Fibroblast of the aortic adventitia (primary cell): ENCODE data around the gene BRD9. TPM values are rescaled to one million over a fixed set of nuclear protein-coding genes. Genes with fewer than 3 reads are reported as not detected.

ENCODE experiments used
- DNase-seq: peaks from one replicate; pipeline ENCODE4 v3.0.0-alpha.2; 2010; ENCODE audit warnings: low read depth
- H3K4me3 ChIP-seq: 2 replicates; pipeline ENCODE4 v1.5.1; 2011; ENCODE audit warnings: low read depth, mild to moderate bottlenecking, control low read depth, low read length, moderate library complexity
- total RNA-seq: library from RNA; depleted of rRNA; stranded (reverse); fragments of >200 nt; gene quantifications from 2 replicates; pipeline ENCODE4 v1.2.3, GENCODE V29; 2012; ENCODE audit warnings: low replicate concordance
- TF ChIP-seq, protein P1 (sequence below): IDR thresholded peaks from 2 replicates; pipeline ENCODE4 v1.5.1; 2011; ENCODE audit warnings: mild to moderate bottlenecking, low read length, control low read depth, inconsistent platforms; ENCODE audit not compliant: insufficient read depth

Gene BRD9
- total RNA-seq, 1 donor, result 26.8 TPM

- TF ChIP-seq, protein P1, sequence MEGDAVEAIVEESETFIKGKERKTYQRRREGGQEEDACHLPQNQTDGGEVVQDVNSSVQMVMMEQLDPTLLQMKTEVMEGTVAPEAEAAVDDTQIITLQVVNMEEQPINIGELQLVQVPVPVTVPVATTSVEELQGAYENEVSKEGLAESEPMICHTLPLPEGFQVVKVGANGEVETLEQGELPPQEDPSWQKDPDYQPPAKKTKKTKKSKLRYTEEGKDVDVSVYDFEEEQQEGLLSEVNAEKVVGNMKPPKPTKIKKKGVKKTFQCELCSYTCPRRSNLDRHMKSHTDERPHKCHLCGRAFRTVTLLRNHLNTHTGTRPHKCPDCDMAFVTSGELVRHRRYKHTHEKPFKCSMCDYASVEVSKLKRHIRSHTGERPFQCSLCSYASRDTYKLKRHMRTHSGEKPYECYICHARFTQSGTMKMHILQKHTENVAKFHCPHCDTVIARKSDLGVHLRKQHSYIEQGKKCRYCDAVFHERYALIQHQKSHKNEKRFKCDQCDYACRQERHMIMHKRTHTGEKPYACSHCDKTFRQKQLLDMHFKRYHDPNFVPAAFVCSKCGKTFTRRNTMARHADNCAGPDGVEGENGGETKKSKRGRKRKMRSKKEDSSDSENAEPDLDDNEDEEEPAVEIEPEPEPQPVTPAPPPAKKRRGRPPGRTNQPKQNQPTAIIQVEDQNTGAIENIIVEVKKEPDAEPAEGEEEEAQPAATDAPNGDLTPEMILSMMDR, result no peak
- no peak overlapping the region for H3K4me3 ChIP-seq
- DNase-seq, result no peak
Measured at GRCh38 chr5:868428-869135, 24.0 kb downstream of the BRD9 start.

GRCh38 chr5:867300-867870 lies 25.2 kb downstream of the BRD9 start:
- no peak for DNase-seq
- no peak overlapping the region for H3K4me3 ChIP-seq
- TF ChIP-seq, protein P1, result no peak

DNA sequence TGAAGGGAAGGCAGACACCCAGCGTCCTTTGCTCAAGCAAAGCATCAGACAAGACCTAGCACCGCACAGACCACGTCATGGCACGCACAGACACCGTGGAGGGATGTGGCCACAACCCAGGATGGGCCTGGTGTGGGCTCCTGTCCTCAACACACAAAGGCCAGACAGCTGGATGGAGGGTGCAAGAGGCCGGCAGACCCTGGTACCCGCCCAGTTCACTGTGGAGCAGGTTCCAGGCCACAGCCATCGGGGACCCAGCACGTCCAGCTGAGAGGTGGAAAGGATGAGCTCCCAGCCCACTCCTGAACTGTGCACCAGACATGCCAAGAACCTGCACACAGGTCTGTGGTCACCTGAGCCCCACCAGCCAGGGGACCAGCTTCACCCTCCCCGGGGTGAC lies 26.8 kb downstream of the BRD9 start:
- DNase-seq, result no peak
- H3K4me3 ChIP-seq, result no peak overlapping the region
- TF ChIP-seq, protein P1, result no peak

DNA sequence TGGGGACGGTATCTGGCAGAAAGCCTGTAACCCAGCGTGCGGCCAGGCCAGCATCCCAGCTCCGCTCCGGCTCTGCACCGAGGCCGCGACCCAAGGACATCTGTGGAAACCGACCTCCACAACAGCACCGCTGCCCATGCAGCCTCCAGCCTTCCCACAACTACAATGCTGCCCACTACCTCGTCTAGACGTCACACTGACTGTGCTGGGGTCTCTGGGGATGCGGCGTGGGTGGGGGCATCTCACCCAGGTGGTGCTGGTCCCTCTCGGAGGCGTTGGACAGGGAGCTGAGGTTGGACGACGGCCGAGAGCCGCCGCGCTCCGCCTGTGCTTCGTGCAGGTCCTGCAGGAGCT lies 27.5 kb downstream of the BRD9 start:
- TF ChIP-seq, protein P1, result no peak
- no peak overlapping the region for H3K4me3 ChIP-seq

GRCh38 chr5:864492-865167 lies 28.0 kb downstream of the BRD9 start:
- TF ChIP-seq, protein P1, result no peak
- peak; percentile 20 for DNase-seq

More for the DNA sequence above, 27.5 kb downstream of the BRD9 start:
- no peak for DNase-seq

DNA sequence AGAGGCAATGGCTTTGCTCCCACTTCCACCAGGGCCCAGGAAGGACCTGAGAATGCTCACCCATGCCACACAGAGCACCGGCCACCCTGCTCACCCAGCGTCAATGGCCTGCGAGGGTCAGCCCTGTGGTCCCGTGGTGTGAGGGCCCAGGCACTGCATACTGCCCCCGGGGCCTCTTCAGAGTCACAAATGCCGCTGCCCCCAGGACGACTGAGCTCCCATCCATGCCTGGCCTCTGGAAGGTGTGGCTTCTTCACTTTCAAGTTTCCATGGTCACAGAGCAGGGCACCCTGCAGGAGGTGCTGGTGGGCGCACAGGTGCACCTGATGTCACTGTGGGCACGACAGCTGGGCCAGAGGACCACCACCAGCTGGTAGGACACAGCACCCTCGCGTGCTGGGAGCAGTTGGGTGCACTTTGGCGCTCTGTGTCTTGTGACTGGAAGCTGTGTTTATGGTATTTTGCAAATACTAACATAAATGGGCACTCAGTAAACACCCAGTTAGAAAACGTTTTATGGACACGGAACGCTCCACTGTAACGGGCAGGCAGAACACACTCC lies 29.3 kb downstream of the BRD9 start:
- H3K4me3 ChIP-seq, result no peak overlapping the region
- TF ChIP-seq, protein P1, result no peak
- no peak for DNase-seq

More at GRCh38 chr5:864492-865167, 28.0 kb downstream of the BRD9 start:
- no peak overlapping the region for H3K4me3 ChIP-seq
